ENCODE results near the gene CCL13. TPM values are rescaled to one million over a fixed set of nuclear protein-coding genes. Genes with fewer than 3 reads are reported as not detected.
"Not testable (repeated sequence)": the region's sequence is repeated elsewhere in the genome, so short reads cannot be mapped to it uniquely, and the experiment has no call there.

The CCL13 gene
- total and polyA plus RNA-seq, 2 experiments from 2014 or later, result not detected

DNA sequence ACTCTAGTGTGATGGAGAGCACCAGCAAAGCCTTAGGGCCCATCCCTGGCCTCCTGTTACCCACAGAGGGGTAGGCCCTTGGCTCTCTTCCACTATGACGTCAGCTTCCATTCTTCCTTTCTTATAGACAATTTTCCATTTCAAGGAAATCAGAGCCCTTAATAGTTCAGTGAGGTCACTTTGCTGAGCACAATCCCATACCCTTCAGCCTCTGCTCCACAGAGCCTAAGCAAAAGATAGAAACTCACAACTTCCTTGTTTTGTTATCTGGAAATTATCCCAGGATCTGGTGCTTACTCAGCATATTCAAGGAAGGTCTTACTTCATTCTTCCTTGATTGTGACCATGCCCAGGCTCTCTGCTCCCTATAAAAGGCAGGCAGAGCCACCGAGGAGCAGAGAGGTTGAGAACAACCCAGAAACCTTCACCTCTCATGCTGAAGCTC, 37.2 kb upstream of the CCL13 start, which contains the start of gene CCL8:
Gene CCL8, plus strand, starts transcription at position 397 of the 445 bp plus-strand sequence. CDS start 67 bp downstream, outside the sequence.
- H3K4me2 ChIP-seq, result no peak within 1 kb of the TSS
- H3K27me3 ChIP-seq, result peaks cover 5% of the 10 kb centered on the region
- H3K36me3 ChIP-seq (replicated peaks; ENCODE audit: insufficient read depth, low read depth), result no peaks in the 10 kb centered on the region
- no peak for TF ChIP-seq EZH2phosphoT487 (IDR thresholded peaks at IDR 0.05; ENCODE audit: low read depth, severe bottlenecking, unreplicated experiment)
- TF ChIP-seq EZH2 (IDR thresholded peaks at IDR 0.05; ENCODE audit: borderline replicate concordance), result no peak
- TF ChIP-seq, protein P1, sequence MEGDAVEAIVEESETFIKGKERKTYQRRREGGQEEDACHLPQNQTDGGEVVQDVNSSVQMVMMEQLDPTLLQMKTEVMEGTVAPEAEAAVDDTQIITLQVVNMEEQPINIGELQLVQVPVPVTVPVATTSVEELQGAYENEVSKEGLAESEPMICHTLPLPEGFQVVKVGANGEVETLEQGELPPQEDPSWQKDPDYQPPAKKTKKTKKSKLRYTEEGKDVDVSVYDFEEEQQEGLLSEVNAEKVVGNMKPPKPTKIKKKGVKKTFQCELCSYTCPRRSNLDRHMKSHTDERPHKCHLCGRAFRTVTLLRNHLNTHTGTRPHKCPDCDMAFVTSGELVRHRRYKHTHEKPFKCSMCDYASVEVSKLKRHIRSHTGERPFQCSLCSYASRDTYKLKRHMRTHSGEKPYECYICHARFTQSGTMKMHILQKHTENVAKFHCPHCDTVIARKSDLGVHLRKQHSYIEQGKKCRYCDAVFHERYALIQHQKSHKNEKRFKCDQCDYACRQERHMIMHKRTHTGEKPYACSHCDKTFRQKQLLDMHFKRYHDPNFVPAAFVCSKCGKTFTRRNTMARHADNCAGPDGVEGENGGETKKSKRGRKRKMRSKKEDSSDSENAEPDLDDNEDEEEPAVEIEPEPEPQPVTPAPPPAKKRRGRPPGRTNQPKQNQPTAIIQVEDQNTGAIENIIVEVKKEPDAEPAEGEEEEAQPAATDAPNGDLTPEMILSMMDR (IDR thresholded peaks at IDR 0.05; ENCODE audit: poor library complexity), result no peak
- H3K79me2 ChIP-seq, result no peaks in the 10 kb centered on the region
- no peak within 1 kb of the TSS for H2AFZ ChIP-seq
- H3K27ac ChIP-seq, result no peak within 1 kb of the TSS
- no peak for DNase-seq (ENCODE audit: low spot score)
- H4K20me1 ChIP-seq (ENCODE audit: insufficient read depth, poor library complexity, severe bottlenecking), result no peaks in the 10 kb centered on the region
- no peak within 1 kb of the TSS for H3K4me3 ChIP-seq
- H3K9me2 ChIP-seq (replicated peaks; ENCODE audit: insufficient read depth), result no peaks in the 10 kb centered on the region
- WGBS (ENCODE audit: low lambda C conversion rate, missing lambda C conversion rate), result 82% methylated on average over 2 of the region's 2 CpGs
- no peaks in the 10 kb centered on the region for H3K4me1 ChIP-seq (ENCODE audit: insufficient read depth)
- peaks cover 3% of the 10 kb centered on the region for H3K9me3 ChIP-seq (ENCODE audit: low read depth)

DNA sequence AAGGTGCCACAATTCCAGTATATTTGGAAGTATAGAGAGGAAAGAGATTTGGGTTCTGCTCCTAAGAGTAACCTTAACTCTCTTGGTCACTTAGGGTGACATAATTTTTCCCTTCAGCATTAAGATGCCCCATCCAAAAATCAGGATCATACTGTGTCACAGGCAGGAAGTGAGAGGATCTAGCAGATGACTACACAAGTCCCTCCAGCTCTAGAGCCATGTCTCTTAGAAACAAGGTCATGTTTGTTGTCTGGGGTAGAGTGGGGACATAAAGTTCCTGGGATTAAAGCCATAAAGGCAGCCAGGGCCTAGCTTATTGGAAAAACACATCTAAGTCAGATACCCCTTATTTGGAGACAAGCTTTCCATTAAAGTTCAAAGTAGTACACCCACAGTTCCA, 34.3 kb upstream of the CCL13 start:
- Histone ChIP-seq H3K9me2 (replicated peaks; ENCODE audit: insufficient read depth) (no peaks in the 10 kb centered on the region), H3K4me2 (no peak overlapping the region), H3K4me3 (no peak overlapping the region), H3K9me3 (ENCODE audit: low read depth) (peaks cover 7% of the 10 kb centered on the region), H3K36me3 (replicated peaks; ENCODE audit: insufficient read depth, low read depth) (no peaks in the 10 kb centered on the region), H3K4me1 (ENCODE audit: insufficient read depth) (no peaks in the 10 kb centered on the region), H4K20me1 (ENCODE audit: insufficient read depth, poor library complexity, severe bottlenecking) (no peaks in the 10 kb centered on the region), H3K27me3 (no peaks in the 10 kb centered on the region), H2AFZ (no peak overlapping the region), H3K27ac (no peak overlapping the region), H3K79me2 (no peaks in the 10 kb centered on the region)
- TF ChIP-seq EZH2phosphoT487 (IDR thresholded peaks at IDR 0.05; ENCODE audit: low read depth, severe bottlenecking, unreplicated experiment) (no peak), EZH2 (IDR thresholded peaks at IDR 0.05; ENCODE audit: borderline replicate concordance) (no peak)
- TF ChIP-seq, protein P1 (IDR thresholded peaks at IDR 0.05; ENCODE audit: poor library complexity), result no peak
- no peak for DNase-seq (ENCODE audit: low spot score)

DNA sequence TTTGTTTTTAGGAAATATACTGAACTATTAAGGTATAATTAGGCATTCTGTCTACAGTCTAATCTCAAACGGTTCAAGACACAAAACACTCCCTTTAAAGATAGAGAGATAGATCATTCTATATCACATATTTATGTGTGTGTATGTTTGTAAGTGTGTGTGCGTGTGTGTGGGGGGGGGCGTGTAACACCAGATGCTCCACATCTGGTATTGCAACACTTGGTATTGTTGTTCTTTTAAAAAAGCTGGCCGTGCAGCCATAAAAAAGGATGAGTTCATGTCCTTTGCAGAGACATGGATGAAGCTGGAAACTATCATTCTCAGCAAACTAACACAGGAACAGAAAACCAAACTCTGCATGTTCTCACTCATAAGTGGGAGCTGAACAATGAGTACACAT, 28.7 kb upstream of the CCL13 start:
- H3K27me3 ChIP-seq; H3K4me3 ChIP-seq; H3K79me2 ChIP-seq; H2AFZ ChIP-seq; H3K27ac ChIP-seq; H3K4me2 ChIP-seq; H3K9me2 ChIP-seq (replicated peaks; ENCODE audit: insufficient read depth); H3K9me3 ChIP-seq (ENCODE audit: low read depth); H4K20me1 ChIP-seq (ENCODE audit: insufficient read depth, poor library complexity, severe bottlenecking); DNase-seq (ENCODE audit: low spot score); H3K4me1 ChIP-seq (ENCODE audit: insufficient read depth); H3K36me3 ChIP-seq (replicated peaks; ENCODE audit: insufficient read depth, low read depth): not testable (repeated sequence)
- 67% methylated on average over 4 of the region's 4 CpGs for WGBS (ENCODE audit: low lambda C conversion rate, missing lambda C conversion rate)

DNA sequence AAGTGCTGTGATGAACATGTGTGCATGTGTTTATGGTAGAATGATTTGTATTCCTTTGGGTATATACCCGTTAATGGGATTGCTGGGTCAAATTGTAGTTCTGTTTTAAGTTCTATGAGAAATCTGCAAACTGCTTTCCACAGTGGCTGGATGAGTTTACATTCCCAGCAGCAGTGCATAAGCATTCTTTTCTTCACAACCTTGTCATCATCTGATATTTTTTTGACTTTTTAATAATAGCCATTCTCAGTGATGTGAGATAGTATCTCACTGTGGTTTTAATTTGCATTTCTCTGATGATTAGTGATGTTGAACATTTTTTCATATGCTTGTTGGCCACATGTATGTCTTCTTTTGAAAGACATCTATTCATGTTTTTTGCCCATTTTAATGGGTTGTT, 18.6 kb upstream of the CCL13 start:
- Histone ChIP-seq H3K9me2 (replicated peaks; ENCODE audit: insufficient read depth) (no peaks in the 10 kb centered on the region), H2AFZ (no peak overlapping the region)
- 70% methylated on average over 1 of the region's 1 CpG for WGBS (ENCODE audit: low lambda C conversion rate, missing lambda C conversion rate)

More for the DNA sequence above, 18.6 kb upstream of the CCL13 start:
- Histone ChIP-seq H3K4me2 (no peak overlapping the region), H3K4me1 (ENCODE audit: insufficient read depth) (no peaks in the 10 kb centered on the region), H3K36me3 (replicated peaks; ENCODE audit: insufficient read depth, low read depth) (no peaks in the 10 kb centered on the region), H3K27ac (no peak overlapping the region), H3K4me3 (no peak overlapping the region), H3K9me3 (ENCODE audit: low read depth) (no peaks in the 10 kb centered on the region), H3K27me3 (no peaks in the 10 kb centered on the region), H4K20me1 (ENCODE audit: insufficient read depth, poor library complexity, severe bottlenecking) (no peaks in the 10 kb centered on the region), H3K79me2 (no peaks in the 10 kb centered on the region)
- TF ChIP-seq EZH2 (IDR thresholded peaks at IDR 0.05; ENCODE audit: borderline replicate concordance), result no peak
- TF ChIP-seq, protein P1 (IDR thresholded peaks at IDR 0.05; ENCODE audit: poor library complexity), result no peak
- TF ChIP-seq EZH2phosphoT487 (IDR thresholded peaks at IDR 0.05; ENCODE audit: low read depth, severe bottlenecking, unreplicated experiment), result no peak
- no peak for DNase-seq (ENCODE audit: low spot score)

Measured in hepatocyte (in vitro differentiated cells).